ENCODE results near the gene FAXC. TPM values are rescaled to one million over a fixed set of nuclear protein-coding genes. Genes with fewer than 3 reads are reported as not detected.
A peak's percentile ranks its signal among the peaks of the same experiment; 100 is the strongest.

Gene FAXC
- total and polyA plus RNA-seq, 2 of the 13 experiments (the other 11 are each of a cell fraction or from before 2014, with no cell fraction given): 0.11 to 0.63 TPM

GRCh38 chr6:99393698-99394531 lies 44.4 kb upstream of the FAXC start, which contains the start of gene COQ3 (continued):
- 0 out of 2 replicates have a peak, but pooled peaks have one; percentile 34 for TF ChIP-seq PAXIP1 (CRISPR knock-in tag; conservative IDR thresholded peaks at IDR 0.05)
- TF ChIP-seq ZNF362 (CRISPR knock-in tag; IDR thresholded peaks at IDR 0.05; ENCODE audit: borderline replicate concordance): peak; percentile 86
- no peak for TF ChIP-seq ARNT (IDR thresholded peaks at IDR 0.05)
- TF ChIP-seq SALL2 (CRISPR knock-in tag; IDR thresholded peaks at IDR 0.05): no peak
- TF ChIP-seq HBP1 (CRISPR knock-in tag; IDR thresholded peaks at IDR 0.05; ENCODE audit: low read depth): no peak; the same call in 1 of the 2 replicates
- TF ChIP-seq CBX1 (IDR thresholded peaks at IDR 0.05; ENCODE audit: low read depth): no peak
- peak; percentile 80 for TF ChIP-seq FOXC1 (CRISPR knock-in tag; IDR thresholded peaks at IDR 0.05; ENCODE audit: borderline replicate concordance)
- peak; percentile 66 for TF ChIP-seq ZBTB33 (CRISPR knock-in tag; IDR thresholded peaks at IDR 0.05)
- no peak for TF ChIP-seq PAF1 (CRISPR knock-in tag; IDR thresholded peaks at IDR 0.05)
- TF ChIP-seq TRAFD1 (CRISPR knock-in tag; IDR thresholded peaks at IDR 0.05; ENCODE audit: borderline replicate concordance): no peak
- TF ChIP-seq ZNF572 (CRISPR knock-in tag; IDR thresholded peaks at IDR 0.05): no peak
- TF ChIP-seq ZNF781 (CRISPR knock-in tag; IDR thresholded peaks at IDR 0.05; ENCODE audit: borderline replicate concordance, not compliant biosample characterization): peak; percentile 90
- TF ChIP-seq MYPOP (CRISPR knock-in tag; IDR thresholded peaks at IDR 0.05): peak; percentile 47; the same call in 1 of the 2 replicates
- 0 out of 2 replicates have a peak, but pooled peaks have one; percentile 52 for TF ChIP-seq ZNF607 (CRISPR knock-in tag; IDR thresholded peaks at IDR 0.05; ENCODE audit: borderline replicate concordance)
- no peak for TF ChIP-seq ZSCAN25 (CRISPR knock-in tag; IDR thresholded peaks at IDR 0.05)
